ENCODE results near the gene LUZP2. TPM values are rescaled to one million over a fixed set of nuclear protein-coding genes. Genes with fewer than 3 reads are reported as not detected.

The LUZP2 gene
- total RNA-seq, 4 donors from 2014 or later: 0.04 to 0.62 (median 0.11) TPM; not detected in 1

GRCh38 chr11:24760681-24761080 lies 263.8 kb downstream of the LUZP2 start:
- TF ChIP-seq POLR2A (IDR thresholded peaks at IDR 0.05): no peak
- no peak for TF ChIP-seq CTCF (IDR thresholded peaks at IDR 0.05)

GRCh38 chr11:24762076-24762475 lies 265.2 kb downstream of the LUZP2 start:
- no peak for TF ChIP-seq CTCF (IDR thresholded peaks at IDR 0.05)
- no peak for TF ChIP-seq POLR2A (IDR thresholded peaks at IDR 0.05)
- H3K4me3 ChIP-seq (ENCODE audit: low read depth, poor library complexity, severe bottlenecking): no peak overlapping the region
- WGBS, 2 donors: 86 to 89% methylated on average over 2 of the region's 2 CpGs
- DNase-seq (ENCODE audit: low spot score in 2 of 2): no peak
- intact Hi-C loops (cut with DNase I; ENCODE audit: low total_unique reads): no loop called here

More at GRCh38 chr11:24760681-24761080, 263.8 kb downstream of the LUZP2 start:
- no peak for DNase-seq (ENCODE audit: low spot score in 2 of 2)
- no peak overlapping the region for H3K4me3 ChIP-seq (ENCODE audit: low read depth, poor library complexity, severe bottlenecking)
- intact Hi-C loops (cut with DNase I; ENCODE audit: low total_unique reads): no loop called here

- DNase-seq (ENCODE audit: low spot score in 2 of 2): no peak
- intact Hi-C loops (cut with DNase I; ENCODE audit: low total_unique reads): no loop called here
- TF ChIP-seq CTCF (IDR thresholded peaks at IDR 0.05): no peak
- TF ChIP-seq POLR2A (IDR thresholded peaks at IDR 0.05): no peak
- WGBS, 2 donors: 84 to 97% methylated on average over 3 of the region's 3 CpGs
- no peak overlapping the region for H3K4me3 ChIP-seq (ENCODE audit: low read depth, poor library complexity, severe bottlenecking)
Observed at GRCh38 chr11:24767411-24767810, 270.6 kb downstream of the LUZP2 start.

GRCh38 chr11:24773322-24773721 lies 276.5 kb downstream of the LUZP2 start:
- H3K4me3 ChIP-seq (ENCODE audit: low read depth, poor library complexity, severe bottlenecking): no peak overlapping the region
- TF ChIP-seq CTCF (IDR thresholded peaks at IDR 0.05) (no peak), POLR2A (IDR thresholded peaks at IDR 0.05) (no peak)
- WGBS, 2 donors: 46 to 48% methylated on average over 3 of the region's 3 CpGs
- intact Hi-C loops (cut with DNase I; ENCODE audit: low total_unique reads): no loop called here
- no peak for DNase-seq (ENCODE audit: low spot score in 2 of 2)

GRCh38 chr11:24779791-24780190 lies 282.9 kb downstream of the LUZP2 start:
- TF ChIP-seq POLR2A (IDR thresholded peaks at IDR 0.05) (no peak), CTCF (IDR thresholded peaks at IDR 0.05) (no peak)
- no peak for DNase-seq (ENCODE audit: low spot score in 2 of 2)
- WGBS, 2 donors: 39 to 48% methylated on average over 2 of the region's 2 CpGs
- H3K4me3 ChIP-seq (ENCODE audit: low read depth, poor library complexity, severe bottlenecking): no peak overlapping the region
- intact Hi-C loops (cut with DNase I; ENCODE audit: low total_unique reads): no loop called here

- TF ChIP-seq CTCF (IDR thresholded peaks at IDR 0.05) (no peak), POLR2A (IDR thresholded peaks at IDR 0.05) (no peak)
- no peak for DNase-seq (ENCODE audit: low spot score in 2 of 2)
- H3K4me3 ChIP-seq (ENCODE audit: low read depth, poor library complexity, severe bottlenecking): no peak overlapping the region
- intact Hi-C loops (cut with DNase I; ENCODE audit: low total_unique reads): no loop called here
Observed at GRCh38 chr11:24781288-24781687, 284.4 kb downstream of the LUZP2 start.
